HepG2 (cell line): ENCODE measurements around the gene FREM3.

ENCODE experiments used
- ADNP ChIP-seq: sonication (generic); formaldehyde crosslinking; IDR thresholded peaks from 2 replicates; pipeline ENCODE4 v1.4.0; 2020; ENCODE audit warnings: missing genetic modification reagents
- NFE2L2 ChIP-seq: fragments of 150-350 bp; IDR thresholded peaks from 2 replicates; pipeline ENCODE4 v1.6.1; 2014; ENCODE audit warnings: low read length
- ONECUT2 ChIP-seq: sonication (generic); formaldehyde crosslinking; IDR thresholded peaks from 2 replicates; pipeline ENCODE4 v1.4.0; 2020; ENCODE audit warnings: missing genetic modification reagents
- SRSF9 ChIP-seq: fragments of 200-400 bp; formaldehyde crosslinking; IDR thresholded peaks from 2 replicates; pipeline ENCODE4 v1.6.1; 2018; ENCODE audit warnings: borderline replicate concordance, mild to moderate bottlenecking, low read depth, low read length; ENCODE audit not compliant: insufficient read depth, poor library complexity, severe bottlenecking
- TFAP4 ChIP-seq: sonication (generic); IDR thresholded peaks from 2 replicates; pipeline ENCODE4 v1.6.1; 2016; ENCODE audit warnings: low read depth, borderline replicate concordance
- TFDP2 ChIP-seq: sonication (generic); formaldehyde crosslinking; IDR thresholded peaks from 2 replicates; pipeline ENCODE4 v1.4.0; 2020; ENCODE audit warnings: missing genetic modification reagents
- ZNF296 ChIP-seq: sonication (generic); formaldehyde crosslinking; conservative IDR thresholded peaks from 2 replicates; pipeline ENCODE4 v1.5.0; 2020; ENCODE audit warnings: mild to moderate bottlenecking, missing genetic modification reagents

DNA sequence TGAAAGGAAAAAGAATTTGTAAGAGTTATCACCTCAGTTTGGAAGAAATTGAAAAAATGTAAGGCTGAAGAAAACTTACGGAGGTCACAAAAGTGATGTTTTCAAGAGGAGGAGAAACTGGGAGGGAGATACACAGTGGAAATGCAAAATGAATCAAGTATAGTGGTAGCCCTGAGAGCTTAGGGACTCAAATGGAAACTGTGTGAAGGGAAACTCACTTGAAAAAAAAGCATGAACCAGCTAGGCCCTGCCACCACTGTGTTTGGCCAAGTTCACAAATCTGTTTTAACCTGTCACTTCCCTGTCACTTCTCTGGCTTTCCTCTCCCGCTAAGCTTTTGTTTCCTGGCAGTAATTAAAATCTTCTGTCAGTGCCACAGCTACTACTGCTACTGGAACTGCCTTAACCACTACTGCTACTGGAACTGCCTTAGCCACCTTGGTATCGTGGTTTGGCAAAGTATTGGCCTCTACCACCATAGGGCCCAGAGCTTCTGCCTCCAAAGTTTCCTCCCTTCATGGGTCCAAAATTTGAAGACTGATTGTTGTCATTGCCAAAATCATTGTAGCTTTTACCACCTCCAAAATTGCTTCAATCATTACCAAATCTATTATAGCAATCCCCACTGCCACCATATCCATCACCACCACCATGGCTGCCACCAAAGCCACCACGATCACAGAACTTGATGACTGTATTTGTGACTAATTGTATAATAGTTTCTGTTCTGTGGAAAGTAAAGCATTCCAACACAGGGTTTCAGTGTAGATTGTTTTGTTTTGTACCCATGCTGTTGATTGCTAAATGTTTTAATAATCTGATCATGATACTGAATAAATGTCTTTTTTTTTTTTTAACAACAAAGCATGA lies 145.5 kb downstream of the FREM3 start:
- TF ChIP-seq TFAP4 (no peak), ADNP (no peak), ONECUT2 (no peak), SRSF9 (no peak), TFDP2 (CRISPR knock-in tag) (no peak), NFE2L2 (no peak), ZNF296 (no peak)
